ENCODE data around the gene PEG3. TPM values are rescaled to one million over a fixed set of nuclear protein-coding genes. Genes with fewer than 3 reads are reported as not detected.

PEG3 gene
- total and polyA plus RNA-seq, 2 of the 13 experiments (the other 11 are each of a cell fraction or from before 2014, with no cell fraction given): 217 to 394 TPM

DNA sequence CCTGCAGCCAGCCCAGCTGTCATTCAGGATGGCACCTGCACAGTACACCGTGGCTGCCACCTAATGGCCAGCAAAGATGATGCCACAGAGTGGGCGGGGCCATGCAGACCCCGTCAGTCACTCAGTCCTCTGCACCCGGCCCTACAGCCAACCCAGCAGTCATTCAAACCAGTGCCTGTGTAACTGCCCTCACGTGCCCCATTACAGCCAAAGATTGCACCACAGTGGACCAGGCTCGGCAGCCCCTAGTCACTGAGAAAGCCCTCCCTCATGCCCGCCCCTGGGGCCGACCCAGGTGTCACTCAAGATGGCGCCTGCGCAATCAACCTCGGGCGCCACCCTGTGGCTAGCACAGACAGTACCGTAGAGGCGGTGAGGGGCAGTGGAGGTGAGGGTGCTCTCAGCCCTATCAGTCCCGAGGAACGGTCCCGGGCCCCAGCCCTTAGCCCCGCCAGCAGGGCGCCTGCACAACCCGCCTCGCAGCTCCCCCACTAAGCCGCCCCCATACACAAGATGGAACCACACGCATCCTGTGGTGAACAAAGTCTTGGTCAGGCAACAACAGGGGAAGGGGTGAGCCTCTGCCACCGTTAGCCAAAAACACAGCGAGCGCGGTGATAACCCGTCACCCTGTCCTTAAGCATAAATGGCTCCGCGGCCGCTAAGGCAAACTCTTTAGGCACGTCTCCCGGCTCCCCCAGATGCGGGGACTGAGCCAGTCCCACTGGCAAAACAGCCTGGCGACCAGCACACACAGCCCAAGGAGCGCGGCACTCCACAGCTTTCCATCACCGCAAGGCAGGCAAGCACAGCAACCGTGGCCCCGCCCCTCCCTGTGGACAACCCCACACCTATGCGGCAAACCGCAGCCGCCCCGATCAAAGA is 2.3 kb downstream of the PEG3 start (continued):
- TF ChIP-seq, protein P1, sequence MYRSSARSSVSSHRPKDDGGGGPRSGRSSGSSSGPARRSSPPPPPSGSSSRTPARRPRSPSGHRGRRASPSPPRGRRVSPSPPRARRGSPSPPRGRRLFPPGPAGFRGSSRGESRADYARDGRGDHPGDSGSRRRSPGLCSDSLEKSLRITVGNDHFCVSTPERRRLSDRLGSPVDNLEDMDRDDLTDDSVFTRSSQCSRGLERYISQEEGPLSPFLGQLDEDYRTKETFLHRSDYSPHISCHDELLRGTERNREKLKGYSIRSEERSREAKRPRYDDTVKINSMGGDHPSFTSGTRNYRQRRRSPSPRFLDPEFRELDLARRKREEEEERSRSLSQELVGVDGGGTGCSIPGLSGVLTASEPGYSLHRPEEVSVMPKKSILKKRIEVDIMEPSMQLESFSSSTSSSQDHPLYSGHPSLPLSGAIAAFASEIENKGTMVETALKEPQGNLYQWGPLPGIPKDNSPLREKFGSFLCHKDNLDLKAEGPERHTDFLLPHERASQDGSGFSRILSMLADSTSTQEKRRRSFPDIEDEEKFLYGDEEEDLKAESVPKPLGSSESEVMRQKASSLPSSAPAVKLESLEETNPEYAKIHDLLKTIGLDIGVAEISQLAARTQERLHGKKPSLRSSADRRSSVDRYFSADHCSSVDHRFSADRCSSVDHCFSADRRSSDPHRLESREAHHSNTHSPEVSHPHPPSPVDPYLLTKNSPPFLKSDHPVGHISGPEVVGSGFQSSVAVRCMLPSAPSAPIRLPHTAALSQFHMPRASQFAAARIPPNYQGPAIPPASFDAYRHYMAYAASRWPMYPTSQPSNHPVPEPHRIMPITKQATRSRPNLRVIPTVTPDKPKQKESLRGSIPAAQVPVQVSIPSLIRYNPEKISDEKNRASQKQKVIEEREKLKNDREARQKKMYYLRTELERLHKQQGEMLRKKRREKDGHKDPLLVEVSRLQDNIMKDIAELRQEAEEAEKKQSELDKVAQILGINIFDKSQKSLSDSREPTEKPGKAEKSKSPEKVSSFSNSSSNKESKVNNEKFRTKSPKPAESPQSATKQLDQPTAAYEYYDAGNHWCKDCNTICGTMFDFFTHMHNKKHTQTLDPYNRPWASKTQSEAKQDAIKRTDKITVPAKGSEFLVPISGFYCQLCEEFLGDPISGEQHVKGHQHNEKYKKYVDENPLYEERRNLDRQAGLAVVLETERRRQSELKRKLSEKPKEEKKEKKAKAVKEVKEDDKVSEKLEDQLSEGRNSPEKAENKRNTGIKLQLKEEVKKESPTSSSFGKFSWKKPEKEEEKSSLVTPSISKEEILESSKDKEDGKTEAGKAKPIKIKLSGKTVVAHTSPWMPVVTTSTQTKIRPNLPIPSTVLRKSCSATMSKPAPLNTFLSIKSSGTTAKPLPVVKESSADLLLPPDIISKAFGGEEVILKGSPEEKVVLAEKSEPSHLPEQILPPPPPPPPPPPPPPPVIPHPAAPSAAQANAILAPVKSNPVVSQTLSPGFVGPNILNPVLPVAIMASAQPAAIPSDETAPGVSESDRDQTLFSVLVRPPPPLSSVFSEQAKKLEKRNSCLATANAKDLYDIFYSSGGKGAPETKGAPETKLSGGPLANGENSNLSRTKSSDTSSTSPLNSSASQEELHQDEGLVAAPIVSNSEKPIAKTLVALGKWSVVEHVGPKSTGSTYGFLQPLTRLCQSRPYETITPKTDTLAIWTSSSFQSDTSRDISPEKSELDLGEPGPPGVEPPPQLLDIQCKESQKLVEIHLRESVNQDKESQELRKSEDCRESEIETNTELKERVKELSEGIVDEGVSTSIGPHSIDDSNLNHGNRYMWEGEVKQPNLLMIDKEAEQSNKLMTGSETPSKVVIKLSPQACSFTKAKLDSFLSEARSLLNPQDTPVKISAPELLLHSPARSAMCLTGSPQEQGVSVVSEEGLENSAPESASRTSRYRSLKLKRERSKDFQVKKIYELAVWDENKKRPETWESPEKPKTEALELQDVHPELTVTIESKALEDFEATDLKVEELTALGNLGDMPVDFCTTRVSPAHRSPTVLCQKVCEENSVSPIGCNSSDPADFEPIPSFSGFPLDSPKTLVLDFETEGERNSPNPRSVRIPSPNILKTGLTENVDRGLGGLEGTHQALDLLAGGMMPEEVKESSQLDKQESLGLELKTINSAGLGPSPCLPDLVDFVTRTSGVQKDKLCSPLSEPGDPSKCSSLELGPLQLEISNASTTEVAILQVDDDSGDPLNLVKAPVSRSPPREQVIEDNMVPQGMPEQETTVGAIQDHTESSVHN (CRISPR knock-in tag; IDR thresholded peaks at IDR 0.05): no peak
- TF ChIP-seq SP2 (CRISPR knock-in tag; IDR thresholded peaks at IDR 0.05) (peak; percentile 25; the same call in 1 of the 2 replicates), NFKB2 (CRISPR knock-in tag; IDR thresholded peaks at IDR 0.05; ENCODE audit: borderline replicate concordance) (0 out of 2 replicates have a peak, but pooled peaks have one; percentile 45), ZNF333 (CRISPR knock-in tag; IDR thresholded peaks at IDR 0.05; ENCODE audit: borderline replicate concordance) (peak; percentile 83; the same call in 1 of the 2 replicates), STAT5B (CRISPR knock-in tag; IDR thresholded peaks at IDR 0.05) (no peak), MTF1 (CRISPR knock-in tag; IDR thresholded peaks at IDR 0.05) (peak; percentile 73; the same call in 1 of the 2 replicates), SP1 (IDR thresholded peaks at IDR 0.05) (no peak), SP1 (CRISPR knock-in tag; IDR thresholded peaks at IDR 0.05) (peak; percentile 63)

All from HepG2 (cell line).